Measurements from ENCODE around the gene DFFB.

DNA sequence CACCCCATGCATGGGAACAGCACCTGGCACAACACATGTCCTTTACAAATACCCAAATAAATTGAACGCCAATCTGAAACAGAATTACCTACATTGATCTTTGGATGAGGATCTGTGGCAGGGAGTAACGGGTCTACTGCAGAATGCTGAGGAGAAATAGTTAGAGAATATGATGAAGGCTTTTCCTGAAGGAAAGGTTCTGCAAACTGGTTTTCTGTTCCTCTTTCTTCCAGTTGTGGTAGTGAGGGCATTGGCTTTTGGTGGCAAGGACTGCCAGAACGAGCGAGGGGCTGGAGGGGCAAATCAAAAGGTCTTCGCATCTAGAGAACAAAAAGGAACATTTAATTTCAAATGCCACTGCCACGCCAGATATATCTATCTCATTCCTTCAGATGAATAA lies 20.1 kb upstream of the DFFB start:
- no peak for TF ChIP-seq EZH2 (IDR thresholded peaks at IDR 0.05; ENCODE audit: low read length, unreplicated experiment)
- TF ChIP-seq, protein P1, sequence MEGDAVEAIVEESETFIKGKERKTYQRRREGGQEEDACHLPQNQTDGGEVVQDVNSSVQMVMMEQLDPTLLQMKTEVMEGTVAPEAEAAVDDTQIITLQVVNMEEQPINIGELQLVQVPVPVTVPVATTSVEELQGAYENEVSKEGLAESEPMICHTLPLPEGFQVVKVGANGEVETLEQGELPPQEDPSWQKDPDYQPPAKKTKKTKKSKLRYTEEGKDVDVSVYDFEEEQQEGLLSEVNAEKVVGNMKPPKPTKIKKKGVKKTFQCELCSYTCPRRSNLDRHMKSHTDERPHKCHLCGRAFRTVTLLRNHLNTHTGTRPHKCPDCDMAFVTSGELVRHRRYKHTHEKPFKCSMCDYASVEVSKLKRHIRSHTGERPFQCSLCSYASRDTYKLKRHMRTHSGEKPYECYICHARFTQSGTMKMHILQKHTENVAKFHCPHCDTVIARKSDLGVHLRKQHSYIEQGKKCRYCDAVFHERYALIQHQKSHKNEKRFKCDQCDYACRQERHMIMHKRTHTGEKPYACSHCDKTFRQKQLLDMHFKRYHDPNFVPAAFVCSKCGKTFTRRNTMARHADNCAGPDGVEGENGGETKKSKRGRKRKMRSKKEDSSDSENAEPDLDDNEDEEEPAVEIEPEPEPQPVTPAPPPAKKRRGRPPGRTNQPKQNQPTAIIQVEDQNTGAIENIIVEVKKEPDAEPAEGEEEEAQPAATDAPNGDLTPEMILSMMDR (conservative IDR thresholded peaks at IDR 0.05; ENCODE audit: low read depth, low read length): no peak
